H1 (cell line): ENCODE measurements around the gene CYP4V2.

Experiments
- EP300 ChIP-seq, 2 experiments: IDR thresholded peaks; 1 replicate in 1 of 2; 2 replicates in 1 of 2; pipeline ENCODE4 v1.6.1; 2011 to 2012; ENCODE audit warnings: low read depth in 2 of 2, low read length in 2 of 2, mild to moderate bottlenecking in 2 of 2, borderline replicate concordance in 1 of 2, inconsistent platforms in 1 of 2, moderate library complexity in 1 of 2
- EZH2 ChIP-seq: fragments of 200-600 bp; sonication (generic); IDR thresholded peaks from 2 replicates; pipeline ENCODE4 v1.7.1; 2012; ENCODE audit warnings: low read depth, mild to moderate bottlenecking, moderate library complexity, low read length, inconsistent platforms; ENCODE audit not compliant: severe bottlenecking
- TF ChIP-seq, protein P1 (sequence below): IDR thresholded peaks from 2 replicates; pipeline ENCODE4 v1.6.1; 2011; ENCODE audit warnings: low read length, improper control_type of control experiment

GRCh38 chr4:186189656-186190055, 1.7 kb upstream of the CYP4V2 start:
- TF ChIP-seq, protein P1, sequence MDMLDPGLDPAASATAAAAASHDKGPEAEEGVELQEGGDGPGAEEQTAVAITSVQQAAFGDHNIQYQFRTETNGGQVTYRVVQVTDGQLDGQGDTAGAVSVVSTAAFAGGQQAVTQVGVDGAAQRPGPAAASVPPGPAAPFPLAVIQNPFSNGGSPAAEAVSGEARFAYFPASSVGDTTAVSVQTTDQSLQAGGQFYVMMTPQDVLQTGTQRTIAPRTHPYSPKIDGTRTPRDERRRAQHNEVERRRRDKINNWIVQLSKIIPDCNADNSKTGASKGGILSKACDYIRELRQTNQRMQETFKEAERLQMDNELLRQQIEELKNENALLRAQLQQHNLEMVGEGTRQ: no peak
- no peak for TF ChIP-seq EZH2
- no peak for TF ChIP-seq EP300 (IDR thresholded peaks at IDR 0.05; ENCODE audit: borderline replicate concordance in 1 of 2, low read depth in 2 of 2, low read length in 2 of 2)
